BE2C (cell line): ENCODE measurements around the gene ZNF750.

ENCODE experiments used
- DNase-seq: peaks from one replicate; pipeline ENCODE4 v3.0.0-alpha.2; 2020
- H3K27me3 ChIP-seq: fragments of 250-450 bp; sonication (Bioruptor Pico); 2 replicates; pipeline ENCODE4 v1.5.1; 2020; ENCODE audit warnings: mild to moderate bottlenecking
- H3K36me3 ChIP-seq: fragments of 250-450 bp; sonication (Bioruptor Pico); 2 replicates; pipeline ENCODE4 v1.5.1; 2020; ENCODE audit warnings: mild to moderate bottlenecking
- H3K4me1 ChIP-seq: fragments of 250-450 bp; sonication (Bioruptor Pico); 2 replicates; pipeline ENCODE4 v1.5.1; 2020
- H3K4me3 ChIP-seq: 2 replicates; pipeline ENCODE4 v1.5.1; 2011; ENCODE audit warnings: low read depth, low read length
- H3K9me3 ChIP-seq: fragments of 250-450 bp; sonication (Bioruptor Pico); 2 replicates; pipeline ENCODE4 v1.5.1; 2020
- CTCF ChIP-seq: IDR thresholded peaks from 2 replicates; pipeline ENCODE4 v1.5.1; 2012; ENCODE audit warnings: mild to moderate bottlenecking, low read depth, low read length

The ZNF750 gene

GRCh38 chr17:82846061-82846691 is 6.4 kb upstream of the ZNF750 start:
- H3K4me1 ChIP-seq: no peaks in the 10 kb centered on the region
- no peak for TF ChIP-seq CTCF
- no peaks in the 10 kb centered on the region for H3K27me3 ChIP-seq
- H3K36me3 ChIP-seq: no peaks in the 10 kb centered on the region
- H3K4me3 ChIP-seq: no peak overlapping the region
- DNase-seq: no peak
- no peaks in the 10 kb centered on the region for H3K9me3 ChIP-seq

- H3K36me3 ChIP-seq: no peaks in the 10 kb centered on the region
- no peak for TF ChIP-seq CTCF
- H3K4me3 ChIP-seq: no peak overlapping the region
- no peaks in the 10 kb centered on the region for H3K27me3 ChIP-seq
- no peak for DNase-seq
- H3K4me1 ChIP-seq: no peaks in the 10 kb centered on the region
- no peaks in the 10 kb centered on the region for H3K9me3 ChIP-seq
These were observed 5.5 kb upstream of the ZNF750 start for GRCh38 chr17:82845163-82845807.

- Histone ChIP-seq H3K27me3 (no peaks in the 10 kb centered on the region), H3K9me3 (no peaks in the 10 kb centered on the region), H3K4me1 (no peaks in the 10 kb centered on the region), H3K36me3 (no peaks in the 10 kb centered on the region), H3K4me3 (no peak overlapping the region)
- no peak for TF ChIP-seq CTCF
- no peak for DNase-seq
These were observed 5.0 kb upstream of the ZNF750 start for GRCh38 chr17:82844796-82845162.

- no peaks in the 10 kb centered on the region for H3K27me3 ChIP-seq
- H3K36me3 ChIP-seq: no peaks in the 10 kb centered on the region
- H3K4me1 ChIP-seq: no peaks in the 10 kb centered on the region
- no peak for DNase-seq
- no peaks in the 10 kb centered on the region for H3K9me3 ChIP-seq
- no peak overlapping the region for H3K4me3 ChIP-seq
- no peak for TF ChIP-seq CTCF
These were observed 4.3 kb upstream of the ZNF750 start for GRCh38 chr17:82843904-82844680.

- no peak overlapping the region for H3K4me3 ChIP-seq
These were observed 2.2 kb upstream of the ZNF750 start for GRCh38 chr17:82841921-82842596.

More at GRCh38 chr17:82841921-82842596, 2.2 kb upstream of the ZNF750 start:
- Histone ChIP-seq H3K27me3 (no peaks in the 10 kb centered on the region), H3K9me3 (no peaks in the 10 kb centered on the region), H3K4me1 (no peaks in the 10 kb centered on the region; the same call in 1 of the 2 replicates), H3K36me3 (no peaks in the 10 kb centered on the region)
- DNase-seq: no peak
- no peak for TF ChIP-seq CTCF
